ENCODE results near the gene REG3G.

Gene REG3G

GRCh38 chr2:78984386-78984785 lies 41.1 kb upstream of the REG3G start:
- no peak for TF ChIP-seq CTCF (IDR thresholded peaks at IDR 0.05; ENCODE audit: low read depth, low read length)

GRCh38 chr2:78985558-78985957 lies 39.9 kb upstream of the REG3G start:
- DNase-seq (ENCODE audit: extremely low read depth, low read depth): no peak
- no peak for TF ChIP-seq CTCF (IDR thresholded peaks at IDR 0.05; ENCODE audit: low read depth, low read length)

More at GRCh38 chr2:78984386-78984785, 41.1 kb upstream of the REG3G start:
- no peak for DNase-seq (ENCODE audit: extremely low read depth, low read depth)

GRCh38 chr2:78989051-78989450 lies 36.5 kb upstream of the REG3G start:
- DNase-seq (ENCODE audit: extremely low read depth, low read depth): no peak
- TF ChIP-seq CTCF (IDR thresholded peaks at IDR 0.05; ENCODE audit: low read depth, low read length): no peak

GRCh38 chr2:78992451-78992806 lies 33.1 kb upstream of the REG3G start:
- no peak for DNase-seq (ENCODE audit: extremely low read depth, low read depth)

GRCh38 chr2:78992807-78993517 lies 32.5 kb upstream of the REG3G start:
- DNase-seq (ENCODE audit: extremely low read depth, low read depth): no peak
- no peak for TF ChIP-seq CTCF (IDR thresholded peaks at IDR 0.05; ENCODE audit: low read depth, low read length)

More at GRCh38 chr2:78992451-78992806, 33.1 kb upstream of the REG3G start:
- no peak for TF ChIP-seq CTCF (IDR thresholded peaks at IDR 0.05; ENCODE audit: low read depth, low read length)

GRCh38 chr2:78993518-78994148 lies 31.9 kb upstream of the REG3G start:
- no peak for DNase-seq (ENCODE audit: extremely low read depth, low read depth)
- no peak for TF ChIP-seq CTCF (IDR thresholded peaks at IDR 0.05; ENCODE audit: low read depth, low read length)

GRCh38 chr2:78994789-78995188 lies 30.7 kb upstream of the REG3G start:
- DNase-seq (ENCODE audit: extremely low read depth, low read depth): no peak
- no peak for TF ChIP-seq CTCF (IDR thresholded peaks at IDR 0.05; ENCODE audit: low read depth, low read length)

All from AG09319 (cell line).